ENCODE results near the gene PRKG1. TPM values are rescaled to one million over a fixed set of nuclear protein-coding genes. Genes with fewer than 3 reads are reported as not detected.
"Not testable (repeated sequence)": the region's sequence is repeated elsewhere in the genome, so short reads cannot be mapped to it uniquely, and the experiment has no call there.

PRKG1 gene
- total and polyA plus RNA-seq, 4 donors = 26.2 to 199 (median 94.1) TPM

- ATAC-seq (ENCODE audit: low FRiP score) = no peak
- H3K27ac ChIP-seq (ENCODE audit: low read depth in 1 of 2, low read length in 2 of 2) = no peak overlapping the region
- 94 to 95% methylated on average over 1 of the region's 1 CpG for WGBS, 2 donors
These were observed 956.7 kb downstream of the PRKG1 start for GRCh38 chr10:52030975-52031374.

GRCh38 chr10:52031771-52032170 lies 957.5 kb downstream of the PRKG1 start:
- no peaks in the 10 kb centered on the region for H3K27me3 ChIP-seq (ENCODE audit: control insufficient read depth in 1 of 2, insufficient read depth in 2 of 2, low read length in 1 of 2)
- no peak overlapping the region for H3K27ac ChIP-seq (ENCODE audit: low read depth in 1 of 2, low read length in 2 of 2)
- no peaks in the 10 kb centered on the region for H3K36me3 ChIP-seq (ENCODE audit: control insufficient read depth in 1 of 2, insufficient read depth in 2 of 2, low read length in 1 of 2)
- intact Hi-C loops (cut with DNase I) = no loop called here
- no peak overlapping the region for H3K4me3 ChIP-seq (ENCODE audit: low read length in 2 of 2)
- peaks cover 9 to 11% of the 10 kb centered on the region in 2 donors for H3K4me1 ChIP-seq (ENCODE audit: control insufficient read depth in 1 of 2, insufficient read depth in 2 of 2, low read length in 2 of 2)
- DNase-seq (no peak), ATAC-seq (ENCODE audit: low FRiP score) (no peak)
- H3K9me3 ChIP-seq (ENCODE audit: control insufficient read depth, low read length) = no peaks in the 10 kb centered on the region

More at GRCh38 chr10:52030975-52031374, 956.7 kb downstream of the PRKG1 start:
- no peak overlapping the region for H3K4me3 ChIP-seq (ENCODE audit: low read length in 2 of 2)
- H3K4me1 ChIP-seq (ENCODE audit: control insufficient read depth in 1 of 2, insufficient read depth in 2 of 2, low read length in 2 of 2) = peaks cover 9 to 11% of the 10 kb centered on the region in 2 donors
- DNase-seq = no peak
- intact Hi-C loops (cut with DNase I) = no loop called here
- H3K36me3 ChIP-seq (ENCODE audit: control insufficient read depth in 1 of 2, insufficient read depth in 2 of 2, low read length in 1 of 2) = no peaks in the 10 kb centered on the region
- no peaks in the 10 kb centered on the region for H3K9me3 ChIP-seq (ENCODE audit: control insufficient read depth, low read length)
- no peaks in the 10 kb centered on the region for H3K27me3 ChIP-seq (ENCODE audit: control insufficient read depth in 1 of 2, insufficient read depth in 2 of 2, low read length in 1 of 2)

- intact Hi-C loops (cut with DNase I) = no loop called here
- Histone ChIP-seq H3K4me1 (ENCODE audit: control insufficient read depth in 1 of 2, insufficient read depth in 2 of 2, low read length in 2 of 2) (peaks cover 9 to 11% of the 10 kb centered on the region in 2 donors), H3K4me3 (ENCODE audit: low read length in 2 of 2) (no peak overlapping the region), H3K9me3 (ENCODE audit: control insufficient read depth, low read length) (no peaks in the 10 kb centered on the region), H3K27me3 (ENCODE audit: control insufficient read depth in 1 of 2, insufficient read depth in 2 of 2, low read length in 1 of 2) (no peaks in the 10 kb centered on the region), H3K36me3 (ENCODE audit: control insufficient read depth in 1 of 2, insufficient read depth in 2 of 2, low read length in 1 of 2) (no peaks in the 10 kb centered on the region), H3K27ac (ENCODE audit: low read depth in 1 of 2, low read length in 2 of 2) (no peak overlapping the region)
- WGBS, 2 donors = 88 to 91% methylated on average over 6 of the region's 6 CpGs
- DNase-seq (no peak), ATAC-seq (ENCODE audit: low FRiP score) (no peak)
These were observed 958.7 kb downstream of the PRKG1 start for GRCh38 chr10:52032681-52033629.

GRCh38 chr10:52039002-52039793 lies 964.9 kb downstream of the PRKG1 start:
- WGBS, 2 donors = 86 to 93% methylated on average over 14 to 15 of the region's 15 CpGs

GRCh38 chr10:52040486-52040885 lies 966.2 kb downstream of the PRKG1 start:
- ATAC-seq (ENCODE audit: low FRiP score) (no peak), DNase-seq (no peak)
- H3K9me3 ChIP-seq (ENCODE audit: control insufficient read depth, low read length) = no peaks in the 10 kb centered on the region
- H3K36me3 ChIP-seq (ENCODE audit: control insufficient read depth in 1 of 2, insufficient read depth in 2 of 2, low read length in 1 of 2) = no peaks in the 10 kb centered on the region
- no peak overlapping the region for H3K4me3 ChIP-seq (ENCODE audit: low read length in 2 of 2)
- no peaks in the 10 kb centered on the region for H3K27me3 ChIP-seq (ENCODE audit: control insufficient read depth in 1 of 2, insufficient read depth in 2 of 2, low read length in 1 of 2)
- intact Hi-C loops (cut with DNase I) = no loop called here
- H3K27ac ChIP-seq (ENCODE audit: low read depth in 1 of 2, low read length in 2 of 2) = no peak overlapping the region
- 21 to 87% methylated on average over 2 of the region's 2 CpGs for WGBS, 2 donors
- no peaks in the 10 kb centered on the region for H3K4me1 ChIP-seq (ENCODE audit: control insufficient read depth in 1 of 2, insufficient read depth in 2 of 2, low read length in 2 of 2)

More at GRCh38 chr10:52039002-52039793, 964.9 kb downstream of the PRKG1 start:
- intact Hi-C loops (cut with DNase I); H3K27me3 ChIP-seq (ENCODE audit: control insufficient read depth in 1 of 2, insufficient read depth in 2 of 2, low read length in 1 of 2); DNase-seq; ATAC-seq (ENCODE audit: low FRiP score); H3K27ac ChIP-seq (ENCODE audit: low read depth in 1 of 2, low read length in 2 of 2); H3K4me1 ChIP-seq (ENCODE audit: control insufficient read depth in 1 of 2, insufficient read depth in 2 of 2, low read length in 2 of 2); H3K4me3 ChIP-seq (ENCODE audit: low read length in 2 of 2); H3K36me3 ChIP-seq (ENCODE audit: control insufficient read depth in 1 of 2, insufficient read depth in 2 of 2, low read length in 1 of 2); H3K9me3 ChIP-seq (ENCODE audit: control insufficient read depth, low read length): not testable (repeated sequence)

- Histone ChIP-seq H3K27me3 (ENCODE audit: control insufficient read depth in 1 of 2, insufficient read depth in 2 of 2, low read length in 1 of 2) (no peaks in the 10 kb centered on the region), H3K27ac (ENCODE audit: low read depth in 1 of 2, low read length in 2 of 2) (no peak overlapping the region), H3K9me3 (ENCODE audit: control insufficient read depth, low read length) (no peaks in the 10 kb centered on the region), H3K4me3 (ENCODE audit: low read length in 2 of 2) (no peak overlapping the region), H3K4me1 (ENCODE audit: control insufficient read depth in 1 of 2, insufficient read depth in 2 of 2, low read length in 2 of 2) (no peaks in the 10 kb centered on the region), H3K36me3 (ENCODE audit: control insufficient read depth in 1 of 2, insufficient read depth in 2 of 2, low read length in 1 of 2) (no peaks in the 10 kb centered on the region)
- DNase-seq (no peak), ATAC-seq (ENCODE audit: low FRiP score) (no peak)
- intact Hi-C loops (cut with DNase I) = no loop called here
These were observed 969.5 kb downstream of the PRKG1 start for GRCh38 chr10:52043811-52044210.

GRCh38 chr10:52048051-52048450 lies 973.8 kb downstream of the PRKG1 start:
- intact Hi-C loops (cut with DNase I) = no loop called here
- ATAC-seq (ENCODE audit: low FRiP score) (no peak), DNase-seq (no peak)
- Histone ChIP-seq H3K27me3 (ENCODE audit: control insufficient read depth in 1 of 2, insufficient read depth in 2 of 2, low read length in 1 of 2) (no peaks in the 10 kb centered on the region), H3K9me3 (ENCODE audit: control insufficient read depth, low read length) (no peaks in the 10 kb centered on the region), H3K36me3 (ENCODE audit: control insufficient read depth in 1 of 2, insufficient read depth in 2 of 2, low read length in 1 of 2) (no peaks in the 10 kb centered on the region), H3K27ac (ENCODE audit: low read depth in 1 of 2, low read length in 2 of 2) (no peak overlapping the region), H3K4me1 (ENCODE audit: control insufficient read depth in 1 of 2, insufficient read depth in 2 of 2, low read length in 2 of 2) (no peaks in the 10 kb centered on the region), H3K4me3 (ENCODE audit: low read length in 2 of 2) (no peak overlapping the region)

GRCh38 chr10:52050429-52051047 lies 976.3 kb downstream of the PRKG1 start:
- no peaks in the 10 kb centered on the region for H3K27me3 ChIP-seq (ENCODE audit: control insufficient read depth in 1 of 2, insufficient read depth in 2 of 2, low read length in 1 of 2)

More at GRCh38 chr10:52050429-52051047, 976.3 kb downstream of the PRKG1 start:
- 74 to 76% methylated on average over 3 of the region's 3 CpGs for WGBS, 2 donors
- DNase-seq = no peak
- no peak for ATAC-seq (ENCODE audit: low FRiP score)
- no peaks in the 10 kb centered on the region for H3K4me1 ChIP-seq (ENCODE audit: control insufficient read depth in 1 of 2, insufficient read depth in 2 of 2, low read length in 2 of 2)
- H3K9me3 ChIP-seq (ENCODE audit: control insufficient read depth, low read length) = no peaks in the 10 kb centered on the region
- H3K4me3 ChIP-seq (ENCODE audit: low read length in 2 of 2) = no peak overlapping the region
- intact Hi-C loops (cut with DNase I) = no loop called here
- H3K36me3 ChIP-seq (ENCODE audit: control insufficient read depth in 1 of 2, insufficient read depth in 2 of 2, low read length in 1 of 2) = no peaks in the 10 kb centered on the region
- no peak overlapping the region for H3K27ac ChIP-seq (ENCODE audit: low read depth in 1 of 2, low read length in 2 of 2)
